NCI-H82 treated with DMSO at 0.1 percent for 48 hours (cell line): Measurements from ENCODE around the gene MYH7.
A peak's percentile ranks its signal among the peaks of the same experiment; 100 is the strongest.
"Not testable (repeated sequence)": the region's sequence is repeated elsewhere in the genome, so short reads cannot be mapped to it uniquely, and the experiment has no call there.

Experiments
- DNase-seq: peaks from one replicate; lab custom pipeline; 2025; ENCODE audit not compliant: unreplicated experiment; lab: John Stamatoyannopoulos, UW

The MYH7 gene

GRCh38 chr14:23388996-23389395 lies 46.5 kb downstream of the MYH7 start:
- DNase-seq = no peak

DNA sequence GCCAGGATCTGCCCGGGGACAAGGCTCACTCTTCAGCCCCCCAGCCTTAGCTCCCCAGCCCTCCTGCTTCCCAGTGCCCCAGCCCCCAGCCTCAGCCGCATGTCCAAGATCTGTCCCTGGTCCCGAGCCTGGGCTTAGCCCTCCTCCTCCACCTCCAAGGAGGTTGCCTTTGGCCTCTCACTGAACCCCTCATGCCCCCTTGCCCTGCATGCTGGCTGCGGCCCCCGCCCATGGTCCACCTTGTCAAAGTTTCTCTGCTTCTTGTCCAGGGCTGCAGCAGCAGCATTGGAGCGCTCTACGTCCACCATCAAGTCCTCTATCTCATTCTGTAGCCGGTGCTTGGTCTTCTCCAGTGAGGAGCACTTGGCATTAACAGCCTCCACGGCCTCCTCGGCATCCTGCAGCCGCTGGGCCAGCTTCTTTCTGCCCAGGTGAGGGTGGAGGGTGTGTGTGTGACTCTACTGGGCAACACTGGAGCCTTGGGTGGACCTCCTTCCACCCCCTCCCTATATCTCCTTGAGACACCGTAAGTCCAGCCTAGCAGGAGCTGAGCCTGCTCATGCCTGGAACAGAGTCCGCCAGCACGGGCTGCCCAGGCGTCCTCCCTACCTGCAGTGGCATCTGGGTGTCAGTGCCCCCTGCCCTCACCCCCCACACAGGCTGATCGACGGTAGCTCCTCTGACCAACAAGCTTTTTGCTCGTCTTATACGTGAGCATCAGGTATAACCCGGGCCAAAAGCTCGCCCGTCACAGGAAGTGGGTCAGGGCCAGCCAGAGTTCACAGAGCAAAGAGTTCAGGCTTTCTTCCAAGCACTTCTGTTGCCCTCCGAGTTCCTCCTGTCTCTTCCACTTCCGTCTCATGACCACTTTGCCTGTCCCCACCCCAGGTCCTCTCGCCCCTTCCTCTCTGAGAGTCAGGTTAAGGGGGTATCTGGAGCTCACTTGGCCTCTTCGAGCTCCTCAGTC lies 47.3 kb downstream of the MYH7 start:
- no peak for DNase-seq

- no peak for DNase-seq
Observed at GRCh38 chr14:23386999-23387398, 48.5 kb downstream of the MYH7 start.

DNA sequence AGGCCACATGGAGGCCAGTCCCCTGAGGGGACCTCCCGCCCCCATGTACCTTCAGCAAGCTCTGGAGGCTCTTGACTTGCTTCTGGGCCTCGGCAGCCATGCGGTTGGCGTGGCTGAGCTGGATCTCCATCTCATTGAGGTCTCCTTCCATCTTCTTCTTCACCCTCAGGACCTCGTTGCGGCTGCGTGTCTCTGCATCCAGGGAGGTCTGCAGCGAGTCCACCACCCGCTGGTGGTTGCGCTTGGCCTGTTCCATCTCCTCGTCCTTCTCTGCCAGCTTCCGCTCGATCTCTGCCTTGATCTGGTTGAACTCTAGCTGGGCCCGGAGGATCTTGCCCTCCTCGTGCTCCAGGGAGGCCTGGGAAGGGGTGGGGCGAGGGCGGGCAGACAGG lies 49.2 kb downstream of the MYH7 start:
- DNase-seq = not testable (repeated sequence)

DNA sequence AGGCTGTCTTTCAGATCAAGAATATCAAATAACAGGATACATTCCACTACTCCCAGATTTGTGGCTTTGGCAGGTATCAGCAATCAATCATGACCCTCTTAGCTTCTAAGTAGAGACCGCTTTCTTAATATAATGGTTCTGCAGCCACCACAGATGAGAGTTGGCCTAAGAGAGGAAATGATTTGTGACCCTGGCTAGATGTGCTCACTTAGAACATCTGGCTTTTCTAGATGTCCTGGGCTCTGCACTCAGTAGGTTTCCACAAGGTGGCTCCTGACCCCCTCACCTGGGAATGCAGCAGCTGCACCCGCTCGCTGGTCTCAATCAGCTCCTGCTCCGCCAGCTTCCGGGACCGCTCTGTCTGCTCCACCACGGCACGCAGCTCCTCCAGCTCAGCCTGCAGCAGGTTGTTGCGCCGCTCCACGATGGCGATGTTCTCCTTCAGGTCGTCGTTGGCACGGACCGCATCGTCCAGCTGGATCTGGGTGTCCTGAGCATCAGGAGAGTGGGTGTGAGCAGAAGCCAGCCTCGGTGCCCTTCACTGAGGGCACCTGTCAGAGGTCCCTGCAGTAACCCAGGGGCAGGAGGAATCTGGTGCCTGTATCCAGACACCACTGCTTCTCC lies 49.7 kb downstream of the MYH7 start:
- no peak for DNase-seq

DNA sequence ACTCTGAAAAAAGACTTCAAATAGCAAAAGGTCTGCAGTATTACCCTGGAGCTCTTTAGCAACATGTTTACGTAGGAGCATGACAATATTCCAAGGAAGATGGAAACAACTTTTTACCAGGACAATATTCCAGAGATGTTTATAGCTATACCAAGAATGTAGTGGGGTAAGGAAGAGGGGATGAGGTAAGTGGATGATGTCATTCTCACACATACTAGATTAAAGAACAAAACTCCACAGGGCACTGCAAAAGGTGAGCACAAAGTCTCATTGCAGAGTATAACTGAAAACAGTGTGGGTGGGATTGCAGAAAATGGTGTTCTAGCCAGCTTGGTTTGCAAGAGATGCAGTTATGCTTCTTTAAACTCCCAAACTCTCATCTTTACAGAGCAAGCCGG lies 50.2 kb downstream of the MYH7 start:
- DNase-seq = no peak

DNA sequence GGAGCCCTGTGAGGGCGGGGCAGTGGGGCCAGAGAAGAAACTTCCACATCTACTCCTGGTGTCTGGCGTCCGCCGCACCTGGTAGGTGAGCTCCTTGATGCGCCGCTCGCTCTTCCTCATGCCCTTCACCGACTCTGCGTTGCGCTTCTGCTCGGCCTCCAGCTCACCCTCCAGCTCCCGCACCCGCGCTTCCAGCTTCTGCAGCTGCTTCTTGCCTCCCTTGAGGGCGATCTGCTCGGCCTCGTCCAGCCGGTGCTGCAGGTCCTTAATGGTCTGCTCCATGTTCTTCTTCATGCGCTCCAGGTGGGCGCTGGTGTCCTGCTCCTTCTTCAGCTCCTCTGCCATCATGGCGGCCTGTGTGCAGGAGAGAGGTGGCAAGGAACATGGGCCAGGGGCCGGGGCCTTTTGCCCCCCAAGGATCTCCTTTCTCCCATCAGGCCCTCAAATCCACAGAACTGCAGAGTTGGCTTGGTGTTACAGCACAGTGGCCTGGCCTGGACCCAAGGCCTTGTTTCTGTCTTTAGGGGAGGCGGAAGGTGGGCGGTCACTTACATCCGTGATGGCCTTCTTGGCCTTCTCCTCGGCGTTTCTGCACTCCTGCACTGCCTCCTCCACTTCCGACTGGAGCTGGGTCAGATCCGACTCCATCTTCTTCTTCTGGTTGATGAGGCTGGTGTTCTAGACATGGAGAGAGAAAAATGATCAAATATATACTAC lies 50.9 kb downstream of the MYH7 start:
- no peak for DNase-seq

- DNase-seq = no peak
Observed at GRCh38 chr14:23382731-23383440, 52.6 kb downstream of the MYH7 start.

DNA sequence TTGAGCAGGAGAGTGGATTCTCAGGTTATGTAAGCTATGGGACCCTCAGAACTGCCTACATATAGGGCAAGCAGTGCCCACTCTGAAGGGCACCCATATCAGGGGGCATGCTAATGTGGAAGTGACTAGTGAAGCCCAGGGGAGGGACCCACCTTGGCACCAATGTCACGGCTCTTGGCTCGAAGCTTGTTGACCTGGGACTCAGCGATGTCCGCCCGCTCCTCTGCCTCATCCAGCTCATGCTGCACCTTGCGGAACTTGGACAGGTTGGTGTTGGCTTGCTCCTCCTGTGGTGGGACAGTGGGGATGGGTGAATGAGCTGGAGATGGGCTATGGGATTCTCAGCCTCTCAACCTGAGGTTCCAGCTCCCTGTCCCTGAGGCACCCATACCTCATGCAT lies 53.2 kb downstream of the MYH7 start:
- DNase-seq = no peak

GRCh38 chr14:23381871-23382270 lies 53.6 kb downstream of the MYH7 start:
- DNase-seq = no peak

DNA sequence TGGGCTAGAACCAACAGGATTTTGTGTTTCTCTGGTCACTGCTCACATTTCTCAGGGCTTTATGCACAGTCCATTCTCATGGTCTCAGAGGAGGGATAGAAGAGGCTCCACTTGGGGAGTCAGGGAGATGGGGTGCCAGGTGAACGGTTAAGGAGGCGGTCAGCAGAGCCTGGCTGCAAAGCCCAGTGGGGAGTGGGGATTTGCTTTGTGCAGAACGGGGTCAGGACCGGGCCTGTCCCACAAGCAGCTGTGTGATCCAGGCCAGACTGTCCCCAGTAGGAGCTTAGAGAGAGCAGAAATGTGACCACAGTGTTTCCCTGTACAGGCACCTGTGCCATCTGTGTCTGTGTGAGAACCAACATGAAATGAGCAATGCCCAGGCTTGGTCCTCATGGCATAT lies 54.5 kb downstream of the MYH7 start:
- no peak for DNase-seq

- DNase-seq = no peak
Observed at GRCh38 chr14:23380197-23380914, 55.1 kb downstream of the MYH7 start.

DNA sequence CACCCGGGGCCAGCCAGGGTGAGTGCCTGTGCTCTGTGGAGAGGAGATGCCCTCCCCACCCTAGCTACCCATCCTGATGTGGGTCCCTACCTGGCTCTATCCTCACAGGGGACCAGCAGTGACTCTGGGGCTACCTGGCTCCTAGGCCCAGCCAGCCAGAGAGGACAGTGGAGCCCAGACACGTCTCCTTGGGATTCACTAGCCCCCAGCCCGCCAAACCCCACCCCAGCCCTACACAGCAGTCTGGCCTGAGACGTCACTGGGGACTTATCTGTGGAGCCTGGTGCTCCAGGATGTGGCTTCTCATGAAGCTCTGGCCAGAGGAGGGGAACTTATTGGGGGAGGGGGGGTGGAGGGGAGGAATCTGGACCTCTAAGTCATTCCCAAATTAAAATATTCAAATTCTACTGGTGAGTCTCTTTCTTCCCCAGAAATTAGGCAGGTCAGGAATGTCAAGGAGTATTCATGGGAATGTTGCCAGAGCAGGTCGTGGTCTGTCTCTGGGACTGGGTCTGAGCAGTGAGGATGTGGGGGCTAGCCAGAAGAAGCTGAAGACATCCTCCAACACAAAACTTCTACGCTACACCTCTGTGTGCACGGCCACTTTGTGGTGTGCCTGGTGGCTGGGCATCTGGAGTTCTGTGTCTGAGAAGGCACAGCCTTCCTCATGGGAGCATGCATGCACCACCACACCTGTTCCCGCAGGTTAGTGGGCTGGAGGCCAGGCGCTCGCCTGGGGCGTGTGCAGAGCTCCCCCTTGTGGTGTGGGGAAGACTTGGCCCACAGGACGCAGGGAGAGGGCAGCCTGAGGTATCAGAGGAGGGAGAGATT lies 55.9 kb downstream of the MYH7 start:
- peak; percentile 84 for DNase-seq

DNA sequence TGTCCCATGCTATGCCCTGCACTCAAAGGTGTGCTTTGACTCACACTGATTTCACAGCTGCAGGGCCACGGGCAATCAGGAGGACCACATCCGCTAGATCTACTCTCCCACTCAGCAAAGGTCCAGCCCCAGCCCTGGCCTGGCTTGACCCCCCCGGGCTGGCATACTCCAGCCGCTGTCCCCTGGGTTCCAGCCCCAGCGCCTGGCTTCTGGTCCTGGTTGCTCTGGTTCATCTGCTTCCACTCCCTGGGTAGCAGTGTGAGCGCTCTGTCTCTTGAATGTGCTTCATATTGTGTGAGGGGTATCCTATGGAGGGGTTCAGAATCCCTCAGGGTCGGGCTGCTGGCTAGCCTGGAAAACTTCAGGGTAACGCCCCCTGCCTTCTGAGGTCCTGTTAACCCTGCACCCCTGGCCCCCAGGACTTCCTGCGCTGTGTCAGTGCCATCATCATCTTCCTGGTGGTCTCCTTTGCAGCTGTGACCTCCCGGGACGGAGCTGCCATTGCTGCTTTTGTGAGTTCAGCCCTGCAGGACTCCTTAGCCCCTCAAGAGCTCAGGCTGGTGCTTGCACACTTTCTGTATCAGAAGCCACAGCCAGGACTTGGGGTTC lies 56.7 kb downstream of the MYH7 start:
- DNase-seq = no peak

DNA sequence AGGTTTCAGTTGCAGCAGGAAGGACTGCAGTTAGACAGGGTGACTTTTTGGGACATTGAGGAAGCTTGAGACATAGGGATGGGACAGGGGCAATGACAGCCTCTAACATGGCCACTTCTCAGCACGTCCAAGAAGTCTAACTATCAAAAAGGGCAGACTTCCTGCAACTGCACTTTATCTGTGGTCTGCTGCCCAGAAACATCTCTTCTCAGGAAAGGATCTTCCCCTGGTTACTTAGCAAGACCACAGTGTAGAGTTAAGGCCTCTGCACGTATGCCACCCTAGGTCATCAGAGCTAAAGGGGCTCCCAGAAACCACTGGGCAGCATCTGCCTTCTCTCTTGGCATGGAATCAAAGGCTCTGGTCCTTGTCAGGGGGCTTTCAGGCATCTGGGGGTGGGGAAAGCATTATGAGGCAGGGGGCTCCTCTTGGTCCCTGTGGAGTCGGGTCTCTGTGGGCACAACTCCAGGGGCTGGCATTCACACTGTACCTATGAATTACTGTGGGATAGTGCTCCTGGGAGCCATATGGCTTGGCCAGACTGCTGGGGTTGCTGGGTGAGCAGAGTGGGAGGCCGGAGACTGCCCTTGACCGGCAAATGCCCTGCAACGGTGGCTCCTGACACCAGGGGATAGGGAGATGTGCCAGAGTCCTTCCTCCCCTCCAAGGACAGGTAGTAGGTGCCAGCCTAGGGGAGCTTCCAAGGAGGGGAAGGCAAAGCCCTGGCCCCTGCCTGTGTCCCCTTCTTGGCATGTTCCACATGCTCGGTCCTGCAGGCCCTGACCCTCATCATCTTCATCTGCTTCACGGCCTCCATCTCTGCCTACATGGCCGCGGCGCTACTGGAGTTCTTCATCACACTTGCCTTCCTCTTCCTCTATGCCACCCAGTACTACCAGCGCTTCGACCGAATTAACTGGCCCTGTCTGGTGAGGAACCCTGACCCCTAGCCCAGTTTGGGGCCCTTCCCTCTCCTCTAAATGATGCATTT lies 57.6 kb downstream of the MYH7 start:
- no peak for DNase-seq

GRCh38 chr14:23377198-23377550 lies 58.3 kb downstream of the MYH7 start:
- no peak for DNase-seq

- DNase-seq = peak; percentile 82
Observed at GRCh38 chr14:23376482-23377197, 58.8 kb downstream of the MYH7 start, which contains the start of gene CMTM5. Gene CMTM5 (plus strand): TSS chr14:23377046. CDS start chr14:23377252, 206 bp downstream.
